H1 (cell line): Measurements from ENCODE around the gene MAGEB4.

Experiments used
- CEBPB ChIP-seq: IDR thresholded peaks from 2 replicates; pipeline ENCODE4 v1.6.1; 2012; ENCODE audit warnings: low read depth, low read length
- EZH2 ChIP-seq: fragments of 200-600 bp; sonication (generic); IDR thresholded peaks from 2 replicates; pipeline ENCODE4 v1.7.1; 2012; ENCODE audit warnings: low read depth, mild to moderate bottlenecking, moderate library complexity, low read length, inconsistent platforms; ENCODE audit not compliant: severe bottlenecking
- POLR2A ChIP-seq, 2 experiments: IDR thresholded peaks; 1 replicate in 1 of 2; 2 replicates in 1 of 2; pipeline ENCODE4 v1.6.1; 2011; ENCODE audit warnings: low read depth in 2 of 2, low read length in 2 of 2, mild to moderate bottlenecking in 2 of 2; ENCODE audit errors: control extremely low read depth in 1 of 2
- POLR2AphosphoS5 ChIP-seq: IDR thresholded peaks from 2 replicates; pipeline ENCODE4 v1.6.1; 2011; ENCODE audit warnings: low read depth, low read length
- YY1 ChIP-seq: IDR thresholded peaks from 2 replicates; pipeline ENCODE4 v1.6.1; 2011; ENCODE audit warnings: low read depth, mild to moderate bottlenecking, low read length
- TF ChIP-seq, protein P1 (sequence below), 3 experiments: IDR thresholded peaks; 1 replicate in 2 of 3; 2 replicates in 1 of 3; pipeline versions ENCODE4 v1.5.1 to v1.6.1; 2011; ENCODE audit warnings: low read length in 3 of 3, mild to moderate bottlenecking in 3 of 3, inconsistent platforms in 2 of 3, low read depth in 1 of 3, moderate library complexity in 1 of 3; ENCODE audit not compliant: insufficient read depth in 1 of 3; ENCODE audit errors: control extremely low read depth in 1 of 3

DNA sequence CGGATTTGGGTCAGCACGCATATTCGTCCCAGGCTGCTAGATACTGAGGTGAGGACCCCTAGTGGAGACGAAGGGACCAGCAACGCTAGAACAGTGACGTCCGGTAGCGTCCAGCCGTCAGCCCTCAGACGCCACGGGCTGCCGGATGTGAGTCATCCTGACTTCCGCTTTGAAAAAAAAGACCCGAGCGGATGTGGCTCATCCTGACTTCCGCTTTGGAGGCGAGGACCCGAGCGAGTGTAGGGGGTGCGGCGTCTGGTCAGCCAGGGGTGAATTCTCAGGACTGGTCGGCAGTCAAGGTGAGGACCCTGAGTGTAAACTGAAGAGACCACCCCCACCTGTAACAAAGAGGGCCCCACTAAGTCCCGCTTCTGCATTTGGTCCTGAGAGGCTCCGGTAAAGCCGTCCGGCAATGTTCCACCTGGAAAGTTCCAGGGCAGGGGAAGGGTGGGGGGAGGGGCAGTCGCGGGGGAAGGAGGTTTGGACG, 26.4 kb upstream of the MAGEB4 start, which contains the start of gene MAGEB2:
- TF ChIP-seq EZH2, result no peak
- TF ChIP-seq CEBPB, result no peak
- TF ChIP-seq POLR2AphosphoS5, result no peak
- TF ChIP-seq YY1, result no peak
- TF ChIP-seq, protein P1, sequence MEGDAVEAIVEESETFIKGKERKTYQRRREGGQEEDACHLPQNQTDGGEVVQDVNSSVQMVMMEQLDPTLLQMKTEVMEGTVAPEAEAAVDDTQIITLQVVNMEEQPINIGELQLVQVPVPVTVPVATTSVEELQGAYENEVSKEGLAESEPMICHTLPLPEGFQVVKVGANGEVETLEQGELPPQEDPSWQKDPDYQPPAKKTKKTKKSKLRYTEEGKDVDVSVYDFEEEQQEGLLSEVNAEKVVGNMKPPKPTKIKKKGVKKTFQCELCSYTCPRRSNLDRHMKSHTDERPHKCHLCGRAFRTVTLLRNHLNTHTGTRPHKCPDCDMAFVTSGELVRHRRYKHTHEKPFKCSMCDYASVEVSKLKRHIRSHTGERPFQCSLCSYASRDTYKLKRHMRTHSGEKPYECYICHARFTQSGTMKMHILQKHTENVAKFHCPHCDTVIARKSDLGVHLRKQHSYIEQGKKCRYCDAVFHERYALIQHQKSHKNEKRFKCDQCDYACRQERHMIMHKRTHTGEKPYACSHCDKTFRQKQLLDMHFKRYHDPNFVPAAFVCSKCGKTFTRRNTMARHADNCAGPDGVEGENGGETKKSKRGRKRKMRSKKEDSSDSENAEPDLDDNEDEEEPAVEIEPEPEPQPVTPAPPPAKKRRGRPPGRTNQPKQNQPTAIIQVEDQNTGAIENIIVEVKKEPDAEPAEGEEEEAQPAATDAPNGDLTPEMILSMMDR (IDR thresholded peaks at IDR 0.05; ENCODE audit: control extremely low read depth in 1 of 3, insufficient read depth in 1 of 3, low read depth in 1 of 3, low read length in 3 of 3), result peak; percentile 4 to 42 (median 39); a peak in 2 of 4 replicates
- TF ChIP-seq POLR2A (IDR thresholded peaks at IDR 0.05; ENCODE audit: control extremely low read depth in 1 of 2, low read depth in 2 of 2, low read length in 2 of 2), result no peak
